WTC11 (cell line): ENCODE data around the gene GBA2. TPM values are rescaled to one million over a fixed set of nuclear protein-coding genes. Genes with fewer than 3 reads are reported as not detected.

Experiments
- ATAC-seq: fragments of 200-7000 bp; cut with Tn5 transposase; 2 replicates; pipeline ENCODE4 v1.10.0; 2021; ENCODE audit warnings: mild to moderate bottlenecking, moderate library complexity
- CTCF ChIA-PET: fragments of 300-600 bp; sonication (Branson Sonifier 250); formaldehyde crosslinking; loops from one replicate; lab custom pipeline; 2021; ENCODE audit warnings: antibody characterized with exemption; lab: Charles Lee
- POLR2A ChIA-PET: fragments of 350-600 bp; sonication (Branson Sonifier 250); formaldehyde crosslinking; loops from one replicate; lab custom pipeline; 2021; ENCODE audit warnings: antibody characterized with exemption; lab: Charles Lee
- DNase-seq: peaks from one replicate; pipeline ENCODE4 v3.0.0; 2021; ENCODE audit warnings: low spot score
- H3K27ac Mint-ChIP-seq: 2 replicates; pipeline ENCODE4 v1.8.0; 2021; ENCODE audit warnings: mixed read lengths
- H3K27me3 Mint-ChIP-seq: 2 replicates; pipeline ENCODE4 v1.8.0; 2021; ENCODE audit warnings: low read depth, mild to moderate bottlenecking, moderate library complexity, mixed read lengths
- H3K36me3 Mint-ChIP-seq: 2 replicates; pipeline ENCODE4 v1.8.0; 2021; ENCODE audit warnings: mixed read lengths
- H3K4me1 Mint-ChIP-seq: 2 replicates; pipeline ENCODE4 v1.8.0; 2022; ENCODE audit warnings: mixed read lengths
- H3K4me3 Mint-ChIP-seq: 2 replicates; pipeline ENCODE4 v1.8.0; 2021; ENCODE audit warnings: mild to moderate bottlenecking, moderate library complexity, mixed read lengths
- H3K9me3 Mint-ChIP-seq: 2 replicates; pipeline ENCODE4 v1.8.0; 2021; ENCODE audit warnings: mixed read lengths
- ATF2 ChIP-seq: sonication (generic); formaldehyde crosslinking; IDR thresholded peaks from 2 replicates; pipeline ENCODE4 v1.8.1; 2022; ENCODE audit warnings: low read depth, missing genetic modification reagents, borderline replicate concordance
- ATF3 ChIP-seq: sonication (generic); formaldehyde crosslinking; conservative IDR thresholded peaks from 2 replicates; pipeline ENCODE4 v1.8.1; 2022; ENCODE audit warnings: mild to moderate bottlenecking, missing genetic modification reagents
- CDX4 ChIP-seq: fragments of 250-450 bp; sonication (Bioruptor Pico); IDR thresholded peaks from 2 replicates; pipeline ENCODE4 v1.9.0; 2021; ENCODE audit warnings: moderate library complexity, mild to moderate bottlenecking, inconsistent platforms, borderline replicate concordance
- E2F1 ChIP-seq: sonication (generic); formaldehyde crosslinking; IDR thresholded peaks from 2 replicates; pipeline ENCODE4 v1.8.0; 2022; ENCODE audit warnings: mild to moderate bottlenecking, missing genetic modification reagents
- E2F4 ChIP-seq: sonication (generic); formaldehyde crosslinking; IDR thresholded peaks from 2 replicates; pipeline ENCODE4 v1.8.1; 2022; ENCODE audit warnings: low read depth, mild to moderate bottlenecking, moderate library complexity, missing genetic modification reagents, borderline replicate concordance
- E2F5 ChIP-seq: sonication (generic); formaldehyde crosslinking; IDR thresholded peaks from 2 replicates; pipeline ENCODE4 v1.8.1; 2022; ENCODE audit warnings: mild to moderate bottlenecking, moderate library complexity, missing genetic modification reagents
- JUN ChIP-seq: sonication (generic); formaldehyde crosslinking; IDR thresholded peaks from 2 replicates; pipeline ENCODE4 v1.8.0; 2023; ENCODE audit warnings: mild to moderate bottlenecking, missing genetic modification reagents
- KAT7 ChIP-seq: sonication (generic); formaldehyde crosslinking; IDR thresholded peaks from 2 replicates; pipeline ENCODE4 v1.8.1; 2023; ENCODE audit warnings: missing genetic modification reagents, mild to moderate bottlenecking, borderline replicate concordance
- PREB ChIP-seq: sonication (generic); formaldehyde crosslinking; IDR thresholded peaks from 2 replicates; pipeline ENCODE4 v1.8.1; 2022; ENCODE audit warnings: mild to moderate bottlenecking, missing genetic modification reagents, moderate library complexity, borderline replicate concordance
- PRRX2 ChIP-seq: fragments of 250-450 bp; sonication (Bioruptor Pico); IDR thresholded peaks from 2 replicates; pipeline ENCODE4 v1.8.0; 2021; ENCODE audit warnings: mild to moderate bottlenecking
- RORB ChIP-seq: fragments of 250-450 bp; sonication (Bioruptor Pico); IDR thresholded peaks from 2 replicates; pipeline ENCODE4 v1.9.0; 2021; ENCODE audit warnings: mild to moderate bottlenecking
- STAT6 ChIP-seq: sonication (generic); formaldehyde crosslinking; conservative IDR thresholded peaks from 2 replicates; pipeline ENCODE4 v1.8.1; 2023; ENCODE audit warnings: mild to moderate bottlenecking, low read depth, missing genetic modification reagents, moderate library complexity
- TP53 ChIP-seq: sonication (generic); formaldehyde crosslinking; IDR thresholded peaks from 2 replicates; pipeline ENCODE4 v1.8.1; 2023; ENCODE audit warnings: mild to moderate bottlenecking, missing genetic modification reagents
- ZBTB21 ChIP-seq: sonication (generic); formaldehyde crosslinking; IDR thresholded peaks from 2 replicates; pipeline ENCODE4 v1.8.1; 2023; ENCODE audit warnings: mild to moderate bottlenecking, missing genetic modification reagents, borderline replicate concordance
- ZMAT4 ChIP-seq: fragments of 250-450 bp; sonication (Bioruptor Pico); IDR thresholded peaks from 2 replicates; pipeline ENCODE4 v1.9.0; 2021; ENCODE audit warnings: mild to moderate bottlenecking
- ZNF281 ChIP-seq: sonication (generic); formaldehyde crosslinking; IDR thresholded peaks from 2 replicates; pipeline ENCODE4 v1.8.0; 2023; ENCODE audit warnings: mild to moderate bottlenecking, missing genetic modification reagents
- ZNF396 ChIP-seq: fragments of 250-450 bp; sonication (Bioruptor Pico); IDR thresholded peaks from 2 replicates; pipeline ENCODE4 v1.8.0; 2021; ENCODE audit warnings: mild to moderate bottlenecking, moderate library complexity, borderline replicate concordance
- ZNF671 ChIP-seq: fragments of 250-450 bp; sonication (Bioruptor Pico); IDR thresholded peaks from 2 replicates; pipeline ENCODE4 v1.8.0; 2021; ENCODE audit warnings: mild to moderate bottlenecking
- total RNA-seq: library from RNA; stranded (reverse); gene quantifications from 3 replicates; pipeline ENCODE4 v1.2.3, GENCODE V29; 2021

GBA2 gene
- total RNA-seq, 1 experiment from 2014 or later = 104 TPM

GRCh38 chr9:35753466-35753865 lies 4.4 kb upstream of the GBA2 start:
- no peak overlapping the region for H3K4me3 Mint-ChIP-seq
- no peak overlapping the region for H3K27ac Mint-ChIP-seq
- no peaks in the 10 kb centered on the region for H3K9me3 Mint-ChIP-seq
- TF ChIP-seq TP53 (no peak), ATF3 (CRISPR knock-in tag) (no peak), PREB (no peak), ZBTB21 (no peak), E2F4 (CRISPR knock-in tag) (no peak), JUN (CRISPR knock-in tag) (no peak), RORB (CRISPR knock-in tag) (no peak), E2F1 (CRISPR knock-in tag) (no peak), CDX4 (CRISPR knock-in tag) (no peak), ZMAT4 (CRISPR knock-in tag) (no peak), ZNF396 (CRISPR knock-in tag) (no peak), ATF2 (CRISPR knock-in tag) (no peak), E2F5 (no peak), PRRX2 (no peak), STAT6 (CRISPR knock-in tag) (no peak), KAT7 (CRISPR knock-in tag) (no peak), ZNF281 (no peak), ZNF671 (CRISPR knock-in tag) (no peak)
- DNase-seq (no peak), ATAC-seq (no peak)
- ChIA-PET CTCF (interaction anchor here (0.6 to 1.5 kb wide), 2 partner anchors 57 to 724 kb away, joined by 3 to 4 read pairs; no protein-coding TSS in a partner anchor), POLR2A (no interaction called here)
- peaks cover 19% of the 10 kb centered on the region for H3K4me1 Mint-ChIP-seq
- peaks cover 21% of the 10 kb centered on the region for H3K36me3 Mint-ChIP-seq
- no peaks in the 10 kb centered on the region for H3K27me3 Mint-ChIP-seq
